HCT116 (cell line): ENCODE data around the gene DHX58. TPM values are rescaled to one million over a fixed set of nuclear protein-coding genes. Genes with fewer than 3 reads are reported as not detected.

Experiments used
- ATAC-seq: fragments of 200-7000 bp; cut with Tn5 transposase; 2 replicates; pipeline ENCODE4 v1.9.1; 2020; ENCODE audit warnings: mild to moderate bottlenecking, moderate library complexity
- BruUV-seq: library from RNA; stranded (reverse); fragments of 400-500 nt; replicated peaks from 2 replicates; lab custom pipeline; 2021; lab: Mats Ljungman, UMichigan
- CTCF ChIA-PET: fragments of 300-600 bp; sonication (Branson Sonifier 250); formaldehyde crosslinking; loops from one replicate; lab custom pipeline; 2021; ENCODE audit warnings: antibody characterized with exemption; lab: Charles Lee
- POLR2A ChIA-PET: fragments of 300-600, 350-600 bp; sonication (Branson Sonifier 250); formaldehyde crosslinking; loops from one replicate; lab custom pipeline; 2021; ENCODE audit warnings: antibody characterized with exemption; lab: Charles Lee
- RAD21 ChIA-PET, 2 experiments: fragments of 300-600 bp; sonication (Branson Sonifier 250); formaldehyde crosslinking; loops; one replicate each; lab custom pipeline; 2023; ENCODE audit warnings: low total read pairs in 2 of 2; ENCODE audit not compliant: uncharacterized antibody in 2 of 2, unreplicated experiment in 2 of 2, low non-redundant PET in 1 of 2; lab: Charles Lee
- DNase-seq: peaks from one replicate; pipeline ENCODE4 v3.0.0-alpha.2; 2010; ENCODE audit warnings: low read depth, low spot score
- H2AFZ ChIP-seq: fragments of 200-600 bp; shearing (Covaris generic), sonication (generic); 2 replicates; pipeline ENCODE4 v1.6.1; 2017; ENCODE audit warnings: low read depth, mixed run types, mixed read lengths, antibody characterized with exemption, low read length; ENCODE audit not compliant: poor library complexity, severe bottlenecking
- H3K27ac ChIP-seq: 2 replicates; pipeline ENCODE4 v1.5.1; 2012; ENCODE audit warnings: low read depth, low read length
- H3K27me3 ChIP-seq: fragments of 200-600 bp; sonication (generic); 2 replicates; pipeline ENCODE4 v1.6.1; 2016; ENCODE audit warnings: mixed run types, low read length, mixed read lengths; ENCODE audit not compliant: insufficient read depth
- H3K36me3 ChIP-seq, 2 experiments: fragments of 200-500 bp in 1 of 2; fragments of 200-600 bp in 1 of 2; sonication (Bioruptor generic) in 1 of 2; sonication (generic) in 1 of 2; 2 replicates each; pipeline versions ENCODE4 v1.5.1 to v1.6.1; 2014 to 2016; ENCODE audit warnings: low read length in 2 of 2, inconsistent platforms in 1 of 2, mixed read lengths in 1 of 2, mixed run types in 1 of 2; ENCODE audit not compliant: insufficient read depth in 2 of 2, control insufficient read depth in 1 of 2
- H3K4me1 ChIP-seq, 2 experiments: fragments of 200-600 bp in 1 of 2; sonication (generic) in 1 of 2; 2 replicates each; pipeline versions ENCODE4 v1.5.1 to v1.6.1; 2012 to 2017; ENCODE audit warnings: low read length in 2 of 2, inconsistent platforms in 1 of 2, mild to moderate bottlenecking in 1 of 2, mixed read lengths in 1 of 2, mixed run types in 1 of 2, moderate library complexity in 1 of 2; ENCODE audit not compliant: insufficient read depth in 2 of 2, control insufficient read depth in 1 of 2
- H3K4me2 ChIP-seq: fragments of 200-600 bp; sonication (generic); 2 replicates; pipeline ENCODE4 v1.6.1; 2017; ENCODE audit warnings: mixed run types, low read length, mixed read lengths
- H3K4me3 ChIP-seq, 2 experiments: fragments of 200-600 bp in 1 of 2; sonication (generic) in 1 of 2; replicated peaks in 1 of 2; 2 replicates each; pipeline ENCODE4 v1.5.1; 2011 to 2016; ENCODE audit warnings: low read length in 2 of 2, control low read depth in 1 of 2, low read depth in 1 of 2, mild to moderate bottlenecking in 1 of 2, mixed read lengths in 1 of 2, mixed run types in 1 of 2
- H3K79me2 ChIP-seq: fragments of 200-600 bp; sonication (generic); 2 replicates; pipeline ENCODE4 v1.6.1; 2017; ENCODE audit warnings: mild to moderate bottlenecking, mixed run types, low read length, moderate library complexity, mixed read lengths; ENCODE audit not compliant: insufficient read depth
- H3K9ac ChIP-seq: fragments of 200-600 bp; sonication (generic); 2 replicates; pipeline ENCODE4 v1.6.1; 2016; ENCODE audit warnings: low read length, mixed read lengths
- H3K9me2 ChIP-seq: fragments of 200-600 bp; sonication (generic), shearing (Covaris generic); 2 replicates; pipeline ENCODE4 v1.6.1; 2017; ENCODE audit warnings: mixed run types, mild to moderate bottlenecking, moderate library complexity; ENCODE audit not compliant: insufficient read depth
- H3K9me3 ChIP-seq, 2 experiments: fragments of 200-500 bp in 1 of 2; fragments of 200-600 bp in 1 of 2; sonication (Bioruptor generic) in 1 of 2; sonication (generic) in 1 of 2; 2 replicates each; pipeline ENCODE4 v1.6.1; 2014 to 2017; ENCODE audit warnings: low read length in 2 of 2, mixed read lengths in 2 of 2, inconsistent platforms in 1 of 2, low read depth in 1 of 2, mild to moderate bottlenecking in 1 of 2, mixed run types in 1 of 2, moderate library complexity in 1 of 2; ENCODE audit not compliant: control insufficient read depth in 1 of 2, insufficient read depth in 1 of 2
- H4K20me1 ChIP-seq: fragments of 200-600 bp; sonication (generic), shearing (Covaris generic); 2 replicates; pipeline ENCODE4 v1.6.1; 2017; ENCODE audit warnings: mixed run types, mild to moderate bottlenecking, moderate library complexity; ENCODE audit not compliant: insufficient read depth
- ATF3 ChIP-seq: IDR thresholded peaks from 2 replicates; pipeline ENCODE4 v1.6.1; 2012
- CTCF ChIP-seq, 3 experiments: fragments of 200-600 bp in 1 of 3; sonication (generic) in 1 of 3; IDR thresholded peaks in 2 of 3; conservative IDR thresholded peaks in 1 of 3; 2 replicates each; pipeline ENCODE4 v1.5.1; 2012 to 2017; ENCODE audit warnings: low read depth in 2 of 3, low read length in 2 of 3, antibody characterized with exemption in 1 of 3, borderline replicate concordance in 1 of 3, control low read depth in 1 of 3, mild to moderate bottlenecking in 1 of 3, mixed read lengths in 1 of 3, mixed run types in 1 of 3, moderate library complexity in 1 of 3; ENCODE audit not compliant: insufficient read depth in 1 of 3
- ELF1 ChIP-seq: IDR thresholded peaks from 2 replicates; pipeline ENCODE4 v1.6.1; 2012; ENCODE audit warnings: low read depth, borderline replicate concordance
- EZH2 ChIP-seq: fragments of 200-600 bp; sonication (generic); IDR thresholded peaks from 2 replicates; pipeline ENCODE4 v1.6.1; 2017; ENCODE audit warnings: antibody characterized with exemption, mixed run types
- JUND ChIP-seq: IDR thresholded peaks from 2 replicates; pipeline ENCODE4 v1.6.1; 2012
- MAX ChIP-seq: IDR thresholded peaks from 2 replicates; pipeline ENCODE4 v1.6.1; 2012
- POLR2AphosphoS5 ChIP-seq: IDR thresholded peaks from 2 replicates; pipeline ENCODE4 v1.6.1; 2011; ENCODE audit warnings: mild to moderate bottlenecking, low read depth, low read length, moderate library complexity
- REST ChIP-seq: IDR thresholded peaks from 2 replicates; pipeline ENCODE4 v1.6.1; 2012; ENCODE audit warnings: low read depth
- SIN3A ChIP-seq: IDR thresholded peaks from 2 replicates; pipeline ENCODE4 v1.6.1; 2012; ENCODE audit warnings: low read depth
- SP1 ChIP-seq: IDR thresholded peaks from 2 replicates; pipeline ENCODE4 v1.6.1; 2012; ENCODE audit warnings: low read depth
- SRF ChIP-seq: IDR thresholded peaks from 2 replicates; pipeline ENCODE4 v1.6.1; 2012; ENCODE audit warnings: low read depth
- TCF7L2 ChIP-seq: IDR thresholded peaks from 2 replicates; pipeline ENCODE4 v1.7.0; 2011; ENCODE audit warnings: borderline replicate concordance, inconsistent platforms; ENCODE audit not compliant: insufficient read depth, insufficient read length; ENCODE audit errors: extremely low read depth
- YY1 ChIP-seq: IDR thresholded peaks from 2 replicates; pipeline ENCODE4 v1.6.1; 2011; ENCODE audit warnings: low read length, low read depth, moderate library complexity, mild to moderate bottlenecking; ENCODE audit not compliant: insufficient replicate concordance; ENCODE audit errors: extremely low read depth
- ZBTB33 ChIP-seq: IDR thresholded peaks from 2 replicates; pipeline ENCODE4 v1.6.1; 2011; ENCODE audit warnings: mild to moderate bottlenecking, low read length, moderate library complexity; ENCODE audit not compliant: insufficient replicate concordance; ENCODE audit errors: extremely low read depth
- ZFX ChIP-seq: fragments of 450-650 bp; IDR thresholded peaks from 2 replicates; pipeline ENCODE4 v1.6.1; 2017
- ZNF274 ChIP-seq: fragments of 200-500 bp; sonication (Bioruptor generic); IDR thresholded peaks from 2 replicates; pipeline ENCODE4 v1.6.1; 2014; ENCODE audit warnings: mild to moderate bottlenecking, low read depth, low read length, inconsistent platforms
- intact Hi-C: fragments of 100-400 bp; cut with micrococcal nuclease; formaldehyde crosslinking; loops from 2 replicates; pipeline ENCODE4 v1.10.0; 2022
- total RNA-seq: library from RNA; stranded (reverse); gene quantifications from one replicate; pipeline ENCODE4 v1.2.1, GENCODE V29; 2021; ENCODE audit not compliant: unreplicated experiment

DHX58 gene
- total RNA-seq, 1 experiment from 2014 or later: 1.2 TPM

- TF ChIP-seq YY1: no peak
- TF ChIP-seq POLR2AphosphoS5: no peak
- TF ChIP-seq ZFX: no peak
- no peak for TF ChIP-seq MAX
- no peak for TF ChIP-seq EZH2
- no peak for TF ChIP-seq ZNF274
- no peak for TF ChIP-seq SIN3A
- no peak for TF ChIP-seq SP1
- TF ChIP-seq ZBTB33: no peak
- TF ChIP-seq SRF: no peak
- no peak for TF ChIP-seq REST
- no peak for TF ChIP-seq ELF1
- TF ChIP-seq JUND: no peak
- TF ChIP-seq TCF7L2: no peak
- TF ChIP-seq CTCF (IDR thresholded peaks at IDR 0.05 in 2 of 3, conservative IDR thresholded peaks at IDR 0.05 in 1 of 3; ENCODE audit: borderline replicate concordance in 1 of 3, insufficient read depth in 1 of 3, low read depth in 2 of 3, low read length in 2 of 3): no peak
- no peak for TF ChIP-seq ATF3
- no peaks in the 10 kb centered on the region for H3K27me3 ChIP-seq
- H3K9me2 ChIP-seq: no peaks in the 10 kb centered on the region
- H3K4me3 ChIP-seq: no peak overlapping the region
- no peak overlapping the region for H3K27ac ChIP-seq
- ATAC-seq (no peak), DNase-seq (no peak)
- no peaks in the 10 kb centered on the region for H4K20me1 ChIP-seq
- no TSS peak for BruUV-seq
- CTCF ChIA-PET: interaction anchor here (1.0 kb wide), 1 partner anchor 22 kb away, joined by 3 read pairs; no protein-coding TSS in a partner anchor
- H3K9ac ChIP-seq: no peak overlapping the region
- H3K36me3 ChIP-seq: no peaks in the 10 kb centered on the region
- H2AFZ ChIP-seq: no peak overlapping the region
- no peaks in the 10 kb centered on the region for H3K79me2 ChIP-seq
- RAD21 ChIA-PET: no interaction called here
- no peaks in the 10 kb centered on the region for H3K9me3 ChIP-seq
- peaks cover 0 to 6% of the 10 kb centered on the region in 2 experiments; a peak in 1 of 4 replicates for H3K4me1 ChIP-seq
- H3K4me2 ChIP-seq: no peak overlapping the region
- POLR2A ChIA-PET: no interaction called here
- intact Hi-C loops: no loop called here
Observed at GRCh38 chr17:42159796-42160530, 47.4 kb upstream of the DHX58 start.
